Measurements from ENCODE around the gene KLHDC4.

DNA sequence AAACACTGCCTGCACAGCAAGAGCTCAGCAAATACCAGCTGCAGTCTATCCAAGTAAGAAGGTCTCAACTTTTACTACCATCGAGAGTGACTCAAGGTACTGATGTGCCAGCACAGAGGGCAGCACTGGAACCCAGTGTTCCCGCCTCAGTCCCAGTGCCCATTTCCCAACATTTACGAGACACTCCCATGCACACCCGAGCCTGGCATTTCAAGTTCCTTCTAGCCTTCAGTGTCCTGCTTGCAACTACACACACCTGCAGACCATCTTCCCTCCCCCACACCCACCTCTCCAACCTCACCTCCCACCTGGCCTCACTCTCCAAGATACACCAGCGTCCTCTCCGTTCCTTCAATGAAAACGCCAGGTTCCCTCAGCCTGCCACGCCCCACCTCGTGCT is 3.2 kb downstream of the KLHDC4 start:
- TF ChIP-seq, protein P1, sequence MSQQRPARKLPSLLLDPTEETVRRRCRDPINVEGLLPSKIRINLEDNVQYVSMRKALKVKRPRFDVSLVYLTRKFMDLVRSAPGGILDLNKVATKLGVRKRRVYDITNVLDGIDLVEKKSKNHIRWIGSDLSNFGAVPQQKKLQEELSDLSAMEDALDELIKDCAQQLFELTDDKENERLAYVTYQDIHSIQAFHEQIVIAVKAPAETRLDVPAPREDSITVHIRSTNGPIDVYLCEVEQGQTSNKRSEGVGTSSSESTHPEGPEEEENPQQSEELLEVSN (IDR thresholded peaks at IDR 0.05; ENCODE audit: borderline replicate concordance, low read depth) = no peak
- no peak for TF ChIP-seq RAD21 (conservative IDR thresholded peaks at IDR 0.05 in 1 of 2, IDR thresholded peaks at IDR 0.05 in 1 of 2)
- TF ChIP-seq GATA3 (IDR thresholded peaks at IDR 0.05; ENCODE audit: borderline replicate concordance) = no peak
- TF ChIP-seq FOSL2 (IDR thresholded peaks at IDR 0.05) = no peak
- TF ChIP-seq FOSL2 (CRISPR knock-in tag; IDR thresholded peaks at IDR 0.05) = no peak
- TF ChIP-seq, protein P2, sequence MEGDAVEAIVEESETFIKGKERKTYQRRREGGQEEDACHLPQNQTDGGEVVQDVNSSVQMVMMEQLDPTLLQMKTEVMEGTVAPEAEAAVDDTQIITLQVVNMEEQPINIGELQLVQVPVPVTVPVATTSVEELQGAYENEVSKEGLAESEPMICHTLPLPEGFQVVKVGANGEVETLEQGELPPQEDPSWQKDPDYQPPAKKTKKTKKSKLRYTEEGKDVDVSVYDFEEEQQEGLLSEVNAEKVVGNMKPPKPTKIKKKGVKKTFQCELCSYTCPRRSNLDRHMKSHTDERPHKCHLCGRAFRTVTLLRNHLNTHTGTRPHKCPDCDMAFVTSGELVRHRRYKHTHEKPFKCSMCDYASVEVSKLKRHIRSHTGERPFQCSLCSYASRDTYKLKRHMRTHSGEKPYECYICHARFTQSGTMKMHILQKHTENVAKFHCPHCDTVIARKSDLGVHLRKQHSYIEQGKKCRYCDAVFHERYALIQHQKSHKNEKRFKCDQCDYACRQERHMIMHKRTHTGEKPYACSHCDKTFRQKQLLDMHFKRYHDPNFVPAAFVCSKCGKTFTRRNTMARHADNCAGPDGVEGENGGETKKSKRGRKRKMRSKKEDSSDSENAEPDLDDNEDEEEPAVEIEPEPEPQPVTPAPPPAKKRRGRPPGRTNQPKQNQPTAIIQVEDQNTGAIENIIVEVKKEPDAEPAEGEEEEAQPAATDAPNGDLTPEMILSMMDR (IDR thresholded peaks at IDR 0.05) = no peak
- TF ChIP-seq, protein P3, sequence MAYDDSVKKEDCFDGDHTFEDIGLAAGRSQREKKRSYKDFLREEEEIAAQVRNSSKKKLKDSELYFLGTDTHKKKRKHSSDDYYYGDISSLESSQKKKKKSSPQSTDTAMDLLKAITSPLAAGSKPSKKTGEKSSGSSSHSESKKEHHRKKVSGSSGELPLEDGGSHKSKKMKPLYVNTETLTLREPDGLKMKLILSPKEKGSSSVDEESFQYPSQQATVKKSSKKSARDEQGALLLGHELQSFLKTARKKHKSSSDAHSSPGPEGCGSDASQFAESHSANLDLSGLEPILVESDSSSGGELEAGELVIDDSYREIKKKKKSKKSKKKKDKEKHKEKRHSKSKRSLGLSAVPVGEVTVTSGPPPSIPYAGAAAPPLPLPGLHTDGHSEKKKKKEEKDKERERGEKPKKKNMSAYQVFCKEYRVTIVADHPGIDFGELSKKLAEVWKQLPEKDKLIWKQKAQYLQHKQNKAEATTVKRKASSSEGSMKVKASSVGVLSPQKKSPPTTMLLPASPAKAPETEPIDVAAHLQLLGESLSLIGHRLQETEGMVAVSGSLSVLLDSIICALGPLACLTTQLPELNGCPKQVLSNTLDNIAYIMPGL (CRISPR knock-in tag; IDR thresholded peaks at IDR 0.05; ENCODE audit: borderline replicate concordance) = no peak
- TF ChIP-seq POLR2A (IDR thresholded peaks at IDR 0.05; ENCODE audit: low read length) = no peak
- TF ChIP-seq ESRRA (IDR thresholded peaks at IDR 0.05; ENCODE audit: borderline replicate concordance, low read length) = no peak
- TF ChIP-seq, protein P4, sequence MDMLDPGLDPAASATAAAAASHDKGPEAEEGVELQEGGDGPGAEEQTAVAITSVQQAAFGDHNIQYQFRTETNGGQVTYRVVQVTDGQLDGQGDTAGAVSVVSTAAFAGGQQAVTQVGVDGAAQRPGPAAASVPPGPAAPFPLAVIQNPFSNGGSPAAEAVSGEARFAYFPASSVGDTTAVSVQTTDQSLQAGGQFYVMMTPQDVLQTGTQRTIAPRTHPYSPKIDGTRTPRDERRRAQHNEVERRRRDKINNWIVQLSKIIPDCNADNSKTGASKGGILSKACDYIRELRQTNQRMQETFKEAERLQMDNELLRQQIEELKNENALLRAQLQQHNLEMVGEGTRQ (IDR thresholded peaks at IDR 0.05) = no peak
- no peak for TF ChIP-seq KDM1A (IDR thresholded peaks at IDR 0.05; ENCODE audit: low read depth)
- TF ChIP-seq MAZ (IDR thresholded peaks at IDR 0.05; ENCODE audit: borderline replicate concordance, low read depth, low read length) = no peak
- TF ChIP-seq, protein P5, sequence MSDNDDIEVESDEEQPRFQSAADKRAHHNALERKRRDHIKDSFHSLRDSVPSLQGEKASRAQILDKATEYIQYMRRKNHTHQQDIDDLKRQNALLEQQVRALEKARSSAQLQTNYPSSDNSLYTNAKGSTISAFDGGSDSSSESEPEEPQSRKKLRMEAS (IDR thresholded peaks at IDR 0.05) = no peak
- TF ChIP-seq, protein P6, sequence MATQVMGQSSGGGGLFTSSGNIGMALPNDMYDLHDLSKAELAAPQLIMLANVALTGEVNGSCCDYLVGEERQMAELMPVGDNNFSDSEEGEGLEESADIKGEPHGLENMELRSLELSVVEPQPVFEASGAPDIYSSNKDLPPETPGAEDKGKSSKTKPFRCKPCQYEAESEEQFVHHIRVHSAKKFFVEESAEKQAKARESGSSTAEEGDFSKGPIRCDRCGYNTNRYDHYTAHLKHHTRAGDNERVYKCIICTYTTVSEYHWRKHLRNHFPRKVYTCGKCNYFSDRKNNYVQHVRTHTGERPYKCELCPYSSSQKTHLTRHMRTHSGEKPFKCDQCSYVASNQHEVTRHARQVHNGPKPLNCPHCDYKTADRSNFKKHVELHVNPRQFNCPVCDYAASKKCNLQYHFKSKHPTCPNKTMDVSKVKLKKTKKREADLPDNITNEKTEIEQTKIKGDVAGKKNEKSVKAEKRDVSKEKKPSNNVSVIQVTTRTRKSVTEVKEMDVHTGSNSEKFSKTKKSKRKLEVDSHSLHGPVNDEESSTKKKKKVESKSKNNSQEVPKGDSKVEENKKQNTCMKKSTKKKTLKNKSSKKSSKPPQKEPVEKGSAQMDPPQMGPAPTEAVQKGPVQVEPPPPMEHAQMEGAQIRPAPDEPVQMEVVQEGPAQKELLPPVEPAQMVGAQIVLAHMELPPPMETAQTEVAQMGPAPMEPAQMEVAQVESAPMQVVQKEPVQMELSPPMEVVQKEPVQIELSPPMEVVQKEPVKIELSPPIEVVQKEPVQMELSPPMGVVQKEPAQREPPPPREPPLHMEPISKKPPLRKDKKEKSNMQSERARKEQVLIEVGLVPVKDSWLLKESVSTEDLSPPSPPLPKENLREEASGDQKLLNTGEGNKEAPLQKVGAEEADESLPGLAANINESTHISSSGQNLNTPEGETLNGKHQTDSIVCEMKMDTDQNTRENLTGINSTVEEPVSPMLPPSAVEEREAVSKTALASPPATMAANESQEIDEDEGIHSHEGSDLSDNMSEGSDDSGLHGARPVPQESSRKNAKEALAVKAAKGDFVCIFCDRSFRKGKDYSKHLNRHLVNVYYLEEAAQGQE (IDR thresholded peaks at IDR 0.05) = no peak
